ENCODE data around the gene FTO.

- TF ChIP-seq GTF2F1 (IDR thresholded peaks at IDR 0.05; ENCODE audit: low read length) (no peak), USF2 (IDR thresholded peaks at IDR 0.05; ENCODE audit: low read depth, low read length) (no peak), USF2 (CRISPR knock-in tag; IDR thresholded peaks at IDR 0.05; ENCODE audit: borderline replicate concordance) (no peak), CTCF (CRISPR knock-in tag; IDR thresholded peaks at IDR 0.05) (no peak), EP300 (IDR thresholded peaks at IDR 0.05; ENCODE audit: low read depth in 2 of 2, low read length in 2 of 2) (no peak), EP300 (CRISPR knock-in tag; IDR thresholded peaks at IDR 0.05; ENCODE audit: borderline replicate concordance) (no peak), ZBTB21 (CRISPR knock-in tag; IDR thresholded peaks at IDR 0.05) (no peak), ZFP36L2 (CRISPR knock-in tag; IDR thresholded peaks at IDR 0.05) (no peak), ZNF670 (CRISPR knock-in tag; IDR thresholded peaks at IDR 0.05; ENCODE audit: borderline replicate concordance) (no peak), PAX8 (CRISPR knock-in tag; IDR thresholded peaks at IDR 0.05; ENCODE audit: borderline replicate concordance) (no peak), CBX1 (IDR thresholded peaks at IDR 0.05; ENCODE audit: low read depth) (no peak), MAFK (conservative IDR thresholded peaks at IDR 0.05 in 1 of 2, IDR thresholded peaks at IDR 0.05 in 1 of 2; ENCODE audit: low read length in 2 of 2) (no peak), KLF6 (CRISPR knock-in tag; IDR thresholded peaks at IDR 0.05) (no peak)
Observed at GRCh38 chr16:53803451-53803850, 99.5 kb downstream of the FTO start.
